ENCODE data around the gene TOMM20L. TPM values are rescaled to one million over a fixed set of nuclear protein-coding genes. Genes with fewer than 3 reads are reported as not detected.

Gene TOMM20L
- total and polyA plus RNA-seq, 12 donors: 0.58 TPM; not detected in 11

DNA sequence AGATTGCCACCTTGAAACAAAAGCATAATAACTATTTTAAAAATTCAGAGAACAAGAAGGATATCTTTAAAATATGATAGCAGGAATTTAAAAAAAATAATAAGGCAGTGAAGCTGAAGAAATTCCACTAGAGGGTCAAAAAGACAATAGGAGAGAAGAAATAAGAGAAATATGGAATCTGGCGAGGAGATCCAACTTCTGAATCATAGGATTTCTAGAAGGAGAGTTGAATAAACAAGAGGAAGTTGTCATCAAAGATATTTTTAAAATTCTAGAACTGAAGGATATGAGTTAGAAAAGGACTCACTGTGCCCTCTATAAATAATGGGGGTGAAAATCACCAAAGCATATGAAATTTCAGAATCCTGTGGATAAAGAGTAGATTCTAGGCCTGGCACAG is 26.8 kb upstream of the TOMM20L start:
- no peaks in the 10 kb centered on the region for H3K4me1 ChIP-seq (replicated peaks in 1 of 2)
- no peaks in the 10 kb centered on the region for H3K9me3 ChIP-seq (replicated peaks in 1 of 3)
- no peak for TF ChIP-seq POLR2A (IDR thresholded peaks at IDR 0.05)
- TF ChIP-seq, protein P1, sequence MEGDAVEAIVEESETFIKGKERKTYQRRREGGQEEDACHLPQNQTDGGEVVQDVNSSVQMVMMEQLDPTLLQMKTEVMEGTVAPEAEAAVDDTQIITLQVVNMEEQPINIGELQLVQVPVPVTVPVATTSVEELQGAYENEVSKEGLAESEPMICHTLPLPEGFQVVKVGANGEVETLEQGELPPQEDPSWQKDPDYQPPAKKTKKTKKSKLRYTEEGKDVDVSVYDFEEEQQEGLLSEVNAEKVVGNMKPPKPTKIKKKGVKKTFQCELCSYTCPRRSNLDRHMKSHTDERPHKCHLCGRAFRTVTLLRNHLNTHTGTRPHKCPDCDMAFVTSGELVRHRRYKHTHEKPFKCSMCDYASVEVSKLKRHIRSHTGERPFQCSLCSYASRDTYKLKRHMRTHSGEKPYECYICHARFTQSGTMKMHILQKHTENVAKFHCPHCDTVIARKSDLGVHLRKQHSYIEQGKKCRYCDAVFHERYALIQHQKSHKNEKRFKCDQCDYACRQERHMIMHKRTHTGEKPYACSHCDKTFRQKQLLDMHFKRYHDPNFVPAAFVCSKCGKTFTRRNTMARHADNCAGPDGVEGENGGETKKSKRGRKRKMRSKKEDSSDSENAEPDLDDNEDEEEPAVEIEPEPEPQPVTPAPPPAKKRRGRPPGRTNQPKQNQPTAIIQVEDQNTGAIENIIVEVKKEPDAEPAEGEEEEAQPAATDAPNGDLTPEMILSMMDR (IDR thresholded peaks at IDR 0.05): no peak
- intact Hi-C loops (cut with DNase I): no loop called here
- H3K4me3 ChIP-seq: no peak overlapping the region
- 78 to 98% (median 94%) methylated on average over 1 of the region's 1 CpG for WGBS, 4 donors
- H3K36me3 ChIP-seq (replicated peaks in 1 of 2): peaks cover 0 to 32% of the 10 kb centered on the region in 2 donors
- DNase-seq: no peak
- no peak overlapping the region for H3K27ac ChIP-seq
- no peaks in the 10 kb centered on the region for H3K27me3 ChIP-seq

DNA sequence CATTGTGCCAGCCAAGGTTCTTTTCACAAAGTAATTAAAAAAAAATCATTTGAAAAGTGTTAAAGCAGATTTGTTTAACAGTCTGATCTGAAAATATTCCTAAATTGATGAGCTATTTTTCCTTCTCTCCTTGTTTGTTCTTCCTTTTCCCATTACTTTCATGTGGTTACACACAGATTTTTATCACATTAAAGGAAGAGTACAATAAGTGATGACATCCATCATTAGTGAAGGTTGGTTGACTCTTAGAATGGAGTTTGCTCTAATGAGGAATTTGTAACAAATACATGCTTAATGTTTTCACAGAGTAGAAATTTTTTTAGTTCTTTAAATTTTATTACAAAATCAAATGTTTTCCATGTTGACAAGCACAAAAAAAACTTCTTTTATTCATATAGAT is 18.9 kb upstream of the TOMM20L start:
- H3K27me3 ChIP-seq: no peaks in the 10 kb centered on the region
- H3K9me3 ChIP-seq (replicated peaks in 1 of 3): no peaks in the 10 kb centered on the region
- DNase-seq: no peak
- intact Hi-C loops (cut with DNase I): no loop called here
- TF ChIP-seq, protein P1 (IDR thresholded peaks at IDR 0.05): no peak
- no peak for TF ChIP-seq POLR2A (IDR thresholded peaks at IDR 0.05)
- H3K4me3 ChIP-seq: no peak overlapping the region
- H3K36me3 ChIP-seq (replicated peaks in 1 of 2): peaks cover 0 to 13% of the 10 kb centered on the region in 2 donors
- H3K27ac ChIP-seq: no peak overlapping the region
- H3K4me1 ChIP-seq (replicated peaks in 1 of 2): no peaks in the 10 kb centered on the region

DNA sequence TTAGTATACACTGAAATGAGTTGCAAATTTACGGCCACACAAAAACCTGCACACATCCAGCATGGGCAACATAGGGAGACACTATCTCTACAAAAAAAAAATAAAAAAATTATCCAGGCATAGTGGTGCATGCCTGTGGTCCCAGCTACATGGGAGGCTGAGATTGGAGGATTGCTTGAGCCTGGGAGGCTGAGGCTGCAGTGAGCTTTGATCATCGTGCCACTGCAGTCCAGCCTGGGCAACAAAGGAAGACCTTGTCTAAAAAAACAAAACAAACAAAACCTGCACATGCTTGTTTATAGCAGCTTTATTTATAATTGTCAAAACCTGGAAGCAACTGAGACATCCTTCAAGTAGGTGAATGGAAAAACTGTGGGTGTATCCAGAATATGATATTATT is 4.9 kb upstream of the TOMM20L start:
- H3K36me3 ChIP-seq (replicated peaks in 1 of 2): no peaks in the 10 kb centered on the region
- DNase-seq: no peak
- TF ChIP-seq, protein P1 (IDR thresholded peaks at IDR 0.05): no peak
- no peak for TF ChIP-seq POLR2A (IDR thresholded peaks at IDR 0.05)
- H3K4me3 ChIP-seq: no peak overlapping the region
- no peaks in the 10 kb centered on the region for H3K4me1 ChIP-seq (replicated peaks in 1 of 2)
- H3K27me3 ChIP-seq: no peaks in the 10 kb centered on the region
- no peaks in the 10 kb centered on the region for H3K9me3 ChIP-seq (replicated peaks in 1 of 3)
- intact Hi-C loops (cut with DNase I): no loop called here
- 82 to 90% (median 85%) methylated on average over 2 of the region's 2 CpGs for WGBS, 4 donors
- no peak overlapping the region for H3K27ac ChIP-seq

DNA sequence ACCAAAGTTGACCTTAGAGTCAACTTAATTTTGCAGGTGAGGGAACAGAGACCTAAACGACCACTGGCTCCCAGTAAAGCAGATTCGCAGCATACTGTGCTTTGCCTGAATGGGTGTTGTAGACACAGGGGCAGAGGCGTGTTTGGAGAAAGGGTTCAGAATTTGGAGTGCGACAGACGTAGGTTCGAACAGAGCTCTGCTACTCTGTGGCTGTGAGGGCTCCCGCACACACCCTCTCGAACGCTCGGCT is 243 bp upstream of the TOMM20L start:
- Histone ChIP-seq H3K4me1 (replicated peaks in 1 of 2) (peaks cover 0 to 6% of the 10 kb centered on the region in 2 donors), H3K36me3 (replicated peaks in 1 of 2) (no peaks in the 10 kb centered on the region), H3K27me3 (no peaks in the 10 kb centered on the region), H3K9me3 (replicated peaks in 1 of 3) (no peaks in the 10 kb centered on the region), H3K27ac (peak overlapping the region in 3 of 5 donors; percentile 80 to 85 (median 82)), H3K4me3 (peak overlapping the region in 1 of 4 donors; percentile 75)
- TF ChIP-seq POLR2A (IDR thresholded peaks at IDR 0.05): no peak
- TF ChIP-seq, protein P1 (IDR thresholded peaks at IDR 0.05): peak in 2 of 6 experiments; percentile 29 to 38
- intact Hi-C loops (cut with DNase I): no loop called here
- no peak for DNase-seq
- WGBS, 4 donors: 16 to 29% (median 23%) methylated on average over 5 to 10 of the region's 10 CpGs
